OCI-LY1 (cell line): Measurements from ENCODE around the gene BEND7.

Experiments used
- H2AFZ ChIP-seq: fragments of 200-600 bp; sonication (generic), shearing (Covaris generic); 2 replicates; pipeline ENCODE4 v1.6.0; 2014; ENCODE audit warnings: antibody characterized with exemption, mild to moderate bottlenecking, low read length
- H3F3A ChIP-seq: fragments of 200-600 bp; sonication (generic), shearing (Covaris generic); 2 replicates; pipeline ENCODE4 v1.6.0; 2014; ENCODE audit warnings: mild to moderate bottlenecking, antibody characterized with exemption, low read length, moderate library complexity; ENCODE audit not compliant: insufficient read depth
- H3K27ac ChIP-seq: fragments of 200-600 bp; sonication (generic); 2 replicates; pipeline ENCODE4 v1.5.1; 2014; ENCODE audit warnings: low read length, mixed run types, mild to moderate bottlenecking, low read depth; ENCODE audit not compliant: poor library complexity, severe bottlenecking
- H3K27me3 ChIP-seq: fragments of 200-600 bp; sonication (generic); 2 replicates; pipeline ENCODE4 v1.6.0; 2014; ENCODE audit warnings: antibody characterized with exemption, mild to moderate bottlenecking, low read length, moderate library complexity; ENCODE audit not compliant: insufficient read depth
- H3K36me3 ChIP-seq: fragments of 200-600 bp; sonication (generic); 2 replicates; pipeline ENCODE4 v1.6.1; 2014; ENCODE audit warnings: mild to moderate bottlenecking, antibody characterized with exemption, low read length, moderate library complexity, mixed read lengths; ENCODE audit not compliant: insufficient read depth
- H3K4me1 ChIP-seq: fragments of 200-600 bp; sonication (generic); 2 replicates; pipeline ENCODE4 v1.5.1; 2014; ENCODE audit warnings: mild to moderate bottlenecking, low read length, moderate library complexity; ENCODE audit not compliant: insufficient read depth, severe bottlenecking
- H3K4me2 ChIP-seq: fragments of 200-600 bp; sonication (generic), shearing (Covaris generic); 2 replicates; pipeline ENCODE4 v1.6.1; 2014; ENCODE audit warnings: low read length
- H3K4me3 ChIP-seq: fragments of 200-600 bp; sonication (generic); 2 replicates; pipeline ENCODE4 v1.5.1; 2014; ENCODE audit warnings: low read length, low read depth, mild to moderate bottlenecking, mixed read lengths; ENCODE audit not compliant: poor library complexity, severe bottlenecking
- H3K79me2 ChIP-seq: fragments of 200-600 bp; shearing (Covaris generic); 2 replicates; pipeline ENCODE4 v1.6.1; 2016; ENCODE audit warnings: mixed run types, low read length, mixed read lengths; ENCODE audit not compliant: insufficient read depth
- H3K9ac ChIP-seq: fragments of 200-600 bp; sonication (generic), shearing (Covaris generic); 2 replicates; pipeline ENCODE4 v1.6.1; 2014; ENCODE audit warnings: mild to moderate bottlenecking, low read length, mixed read lengths
- H3K9me2 ChIP-seq: fragments of 200-600 bp; sonication (generic), shearing (Covaris generic); 2 replicates; pipeline ENCODE4 v1.6.1; 2014; ENCODE audit warnings: low read depth, mild to moderate bottlenecking, low read length, mixed read lengths
- H3K9me3 ChIP-seq: fragments of 200-600 bp; shearing (Covaris generic); 2 replicates; pipeline ENCODE4 v1.6.1; 2014; ENCODE audit warnings: low read length, mixed read lengths
- H4K20me1 ChIP-seq: fragments of 200-600 bp; sonication (generic), shearing (Covaris generic); 2 replicates; pipeline ENCODE4 v1.6.0; 2016; ENCODE audit warnings: mild to moderate bottlenecking, low read length; ENCODE audit not compliant: insufficient read depth
- EZH2 ChIP-seq: fragments of 200-600 bp; sonication (generic), shearing (Covaris generic); IDR thresholded peaks from 2 replicates; pipeline ENCODE4 v1.8.0; 2017; ENCODE audit warnings: borderline replicate concordance, mixed run types, mild to moderate bottlenecking, antibody characterized with exemption, low read length, moderate library complexity, mixed read lengths
- TF ChIP-seq, protein P1 (sequence below): fragments of 200-600 bp; sonication (generic), shearing (Covaris generic); IDR thresholded peaks from 2 replicates; pipeline ENCODE4 v1.5.1; 2017; ENCODE audit warnings: mild to moderate bottlenecking, antibody characterized with exemption, low read length, moderate library complexity, mixed read lengths

The BEND7 gene

DNA sequence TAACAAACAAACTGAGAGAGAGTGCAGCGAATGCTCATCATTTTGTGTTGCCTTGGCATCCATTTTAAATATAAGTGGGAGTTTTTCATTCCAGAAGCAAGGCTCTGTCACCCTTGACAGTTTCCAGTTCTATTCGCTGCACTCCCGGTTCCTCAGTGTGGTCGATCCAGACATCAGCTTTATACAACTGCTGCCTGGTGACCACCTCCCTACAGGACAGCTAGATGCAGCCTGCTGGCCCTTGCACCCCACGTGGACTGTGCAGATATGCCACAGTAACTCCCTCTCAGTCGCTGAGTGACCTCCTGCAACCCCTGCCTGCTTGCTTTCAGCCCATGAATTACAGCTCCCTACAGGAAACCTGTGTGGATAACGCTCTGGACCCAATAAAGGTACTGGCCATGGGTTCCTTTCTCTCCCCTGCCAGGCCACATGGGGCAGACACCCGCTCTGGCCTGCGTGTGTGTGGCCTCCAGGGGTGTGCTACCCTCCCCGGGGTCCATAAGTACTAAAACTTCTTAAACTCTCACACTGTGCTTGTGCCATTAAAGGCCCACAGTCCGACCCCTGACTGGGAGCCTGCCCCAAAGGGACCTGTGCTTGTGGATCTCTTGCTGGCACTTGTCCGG is 23.6 kb downstream of the BEND7 start:
- Histone ChIP-seq H3K4me3 (no peak overlapping the region), H3K79me2 (no peaks in the 10 kb centered on the region), H3K4me1 (no peaks in the 10 kb centered on the region), H3F3A (no peaks in the 10 kb centered on the region), H3K9ac (no peak overlapping the region), H3K36me3 (no peaks in the 10 kb centered on the region), H3K27me3 (no peaks in the 10 kb centered on the region), H2AFZ (no peak overlapping the region), H4K20me1 (no peaks in the 10 kb centered on the region), H3K27ac (no peak overlapping the region), H3K9me3 (no peaks in the 10 kb centered on the region), H3K9me2 (no peaks in the 10 kb centered on the region), H3K4me2 (no peak overlapping the region)
- TF ChIP-seq, protein P1, sequence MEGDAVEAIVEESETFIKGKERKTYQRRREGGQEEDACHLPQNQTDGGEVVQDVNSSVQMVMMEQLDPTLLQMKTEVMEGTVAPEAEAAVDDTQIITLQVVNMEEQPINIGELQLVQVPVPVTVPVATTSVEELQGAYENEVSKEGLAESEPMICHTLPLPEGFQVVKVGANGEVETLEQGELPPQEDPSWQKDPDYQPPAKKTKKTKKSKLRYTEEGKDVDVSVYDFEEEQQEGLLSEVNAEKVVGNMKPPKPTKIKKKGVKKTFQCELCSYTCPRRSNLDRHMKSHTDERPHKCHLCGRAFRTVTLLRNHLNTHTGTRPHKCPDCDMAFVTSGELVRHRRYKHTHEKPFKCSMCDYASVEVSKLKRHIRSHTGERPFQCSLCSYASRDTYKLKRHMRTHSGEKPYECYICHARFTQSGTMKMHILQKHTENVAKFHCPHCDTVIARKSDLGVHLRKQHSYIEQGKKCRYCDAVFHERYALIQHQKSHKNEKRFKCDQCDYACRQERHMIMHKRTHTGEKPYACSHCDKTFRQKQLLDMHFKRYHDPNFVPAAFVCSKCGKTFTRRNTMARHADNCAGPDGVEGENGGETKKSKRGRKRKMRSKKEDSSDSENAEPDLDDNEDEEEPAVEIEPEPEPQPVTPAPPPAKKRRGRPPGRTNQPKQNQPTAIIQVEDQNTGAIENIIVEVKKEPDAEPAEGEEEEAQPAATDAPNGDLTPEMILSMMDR, result no peak
- no peak for TF ChIP-seq EZH2

DNA sequence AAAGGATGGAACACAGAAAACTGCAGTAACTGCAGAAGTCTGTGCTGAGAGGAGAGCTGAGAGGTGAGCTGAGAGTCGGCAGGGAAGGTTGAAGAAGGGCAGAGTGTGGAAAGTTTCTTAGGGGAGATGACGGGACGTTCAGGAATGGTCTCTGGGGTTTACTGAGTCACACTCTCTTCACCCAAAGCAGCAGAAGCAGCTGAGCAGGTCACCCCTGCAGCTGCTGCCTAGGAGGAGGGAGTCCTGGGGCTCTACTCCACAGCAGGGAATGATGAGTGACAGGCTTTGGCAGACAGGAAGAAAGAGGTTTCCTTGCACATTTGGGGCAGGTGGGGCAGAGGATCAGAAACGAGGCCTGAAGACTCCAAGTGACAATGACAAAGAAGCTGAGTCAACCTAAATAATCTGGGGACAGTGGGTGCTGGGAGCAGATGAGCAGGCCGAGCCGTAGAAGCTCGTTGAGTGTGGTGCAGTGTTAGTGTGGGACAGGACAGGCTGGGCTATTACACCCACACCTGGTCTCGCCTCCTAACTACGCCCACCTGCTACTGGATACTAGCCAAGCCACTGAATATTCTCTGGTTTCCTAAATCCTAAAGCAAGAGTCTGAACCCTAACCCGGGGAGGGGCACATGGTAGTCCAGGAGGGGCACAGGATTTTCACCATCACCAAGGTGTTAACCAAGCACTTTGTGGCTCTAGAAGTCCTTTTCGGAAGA is 24.9 kb downstream of the BEND7 start:
- TF ChIP-seq, protein P1, result no peak
- no peak for TF ChIP-seq EZH2
- Histone ChIP-seq H3K79me2 (no peaks in the 10 kb centered on the region), H3K9ac (no peak overlapping the region), H3K4me3 (no peak overlapping the region), H4K20me1 (no peaks in the 10 kb centered on the region), H3K27me3 (no peaks in the 10 kb centered on the region), H3K9me3 (no peaks in the 10 kb centered on the region), H3K27ac (no peak overlapping the region), H2AFZ (no peak overlapping the region), H3K9me2 (no peaks in the 10 kb centered on the region), H3K36me3 (no peaks in the 10 kb centered on the region), H3K4me1 (no peaks in the 10 kb centered on the region), H3K4me2 (no peak overlapping the region), H3F3A (no peaks in the 10 kb centered on the region)

DNA sequence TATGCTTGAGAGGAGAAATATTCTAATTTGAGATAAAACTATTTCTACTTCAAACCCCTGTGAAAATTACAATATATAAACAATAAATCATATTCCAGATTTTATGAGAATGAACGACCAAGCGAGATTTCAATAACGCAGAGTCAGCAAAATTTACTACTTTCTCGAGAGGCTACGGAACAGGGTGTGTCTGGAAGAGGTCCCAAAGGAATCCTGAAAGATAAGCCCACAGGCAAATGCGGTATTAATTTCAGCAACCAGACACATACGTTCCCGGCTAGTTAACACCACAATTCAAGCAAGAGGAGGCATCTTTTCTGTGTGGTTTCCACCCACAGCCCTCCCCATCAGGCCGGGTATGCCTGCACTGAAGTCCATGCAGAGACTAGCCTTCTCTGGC is 26.4 kb downstream of the BEND7 start:
- Histone ChIP-seq H4K20me1 (no peaks in the 10 kb centered on the region), H3K9ac (no peak overlapping the region)

More for the DNA sequence above, 26.4 kb downstream of the BEND7 start:
- Histone ChIP-seq H3K27ac (no peak overlapping the region), H3K4me1 (no peaks in the 10 kb centered on the region), H3K9me3 (no peaks in the 10 kb centered on the region), H3F3A (no peaks in the 10 kb centered on the region), H3K9me2 (no peaks in the 10 kb centered on the region), H3K36me3 (no peaks in the 10 kb centered on the region), H3K4me2 (no peak overlapping the region), H3K79me2 (no peaks in the 10 kb centered on the region), H3K4me3 (no peak overlapping the region), H2AFZ (no peak overlapping the region), H3K27me3 (no peaks in the 10 kb centered on the region)
- TF ChIP-seq, protein P1, result no peak
- TF ChIP-seq EZH2, result no peak
